ENCODE results near the gene MTG2. TPM values are rescaled to one million over a fixed set of nuclear protein-coding genes. Genes with fewer than 3 reads are reported as not detected.

MTG2 gene
- total and polyA plus RNA-seq, 10 of the 15 experiments (the other 5 are each of a cell fraction or from before 2014, with no cell fraction given) = 6.2 to 52.4 (median 34.3) TPM

- POLR2A ChIA-PET = no interaction called here
- CTCF ChIA-PET = no interaction called here
- RAD21 ChIA-PET (ENCODE audit: unreplicated experiment) = no interaction called here
- Histone ChIP-seq H4K20me1 (ENCODE audit: control insufficient read depth, insufficient read depth) (no peaks in the 10 kb centered on the region; the same call in 1 of the 2 replicates), H3K27me3 (replicated peaks in 1 of 2; ENCODE audit: control insufficient read depth in 2 of 2, insufficient read depth in 2 of 2, low read length in 1 of 2) (peaks cover 1 to 10% of the 10 kb centered on the region in 2 experiments; a peak in 3 of 4 replicates), H3K9ac (ENCODE audit: control insufficient read depth, insufficient read depth, low read length) (no peak overlapping the region), H3K9me3 (replicated peaks; ENCODE audit: control insufficient read depth, insufficient read depth, low read length) (no peaks in the 10 kb centered on the region), H3K79me2 (ENCODE audit: control insufficient read depth, insufficient read depth, low read length) (no peaks in the 10 kb centered on the region), H3K4me1 (ENCODE audit: control insufficient read depth, insufficient read depth, low read length) (no peaks in the 10 kb centered on the region), H3K4me2 (ENCODE audit: control insufficient read depth, insufficient read depth) (no peak overlapping the region), H3K27ac (ENCODE audit: control insufficient read depth, insufficient read depth) (no peak overlapping the region), H2AFZ (ENCODE audit: control insufficient read depth, low read depth, low read length) (no peak overlapping the region), H3K4me3 (no peak overlapping the region), H3K36me3 (ENCODE audit: control insufficient read depth in 2 of 2, insufficient read depth in 2 of 2, low read length in 1 of 2) (no peaks in the 10 kb centered on the region)
- FAIRE-seq (no peak), DNase-seq (ENCODE audit: low read depth, low spot score) (no peak), ATAC-seq (no peak)
- SMC1A ChIA-PET (ENCODE audit: uncharacterized antibody, unreplicated experiment) = no interaction called here
- no TSS peak for BruUV-seq (replicated peaks)
- in situ Hi-C loops (cut with MboI) = no loop called here
- TF ChIP-seq JUNB (IDR thresholded peaks at IDR 0.05) = no peak
- TF ChIP-seq, protein P1, sequence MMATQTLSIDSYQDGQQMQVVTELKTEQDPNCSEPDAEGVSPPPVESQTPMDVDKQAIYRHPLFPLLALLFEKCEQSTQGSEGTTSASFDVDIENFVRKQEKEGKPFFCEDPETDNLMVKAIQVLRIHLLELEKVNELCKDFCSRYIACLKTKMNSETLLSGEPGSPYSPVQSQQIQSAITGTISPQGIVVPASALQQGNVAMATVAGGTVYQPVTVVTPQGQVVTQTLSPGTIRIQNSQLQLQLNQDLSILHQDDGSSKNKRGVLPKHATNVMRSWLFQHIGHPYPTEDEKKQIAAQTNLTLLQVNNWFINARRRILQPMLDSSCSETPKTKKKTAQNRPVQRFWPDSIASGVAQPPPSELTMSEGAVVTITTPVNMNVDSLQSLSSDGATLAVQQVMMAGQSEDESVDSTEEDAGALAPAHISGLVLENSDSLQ (IDR thresholded peaks at IDR 0.05) = no peak
- peak; percentile 5 for TF ChIP-seq USF1 (IDR thresholded peaks at IDR 0.05; ENCODE audit: borderline replicate concordance, extremely low read length, insufficient read depth, low read depth, low read length)
- intact Hi-C loops (cut with micrococcal nuclease; ENCODE audit: unreplicated experiment) = no loop called here
- WGBS (ENCODE audit: insufficient coverage, insufficient replicate concordance, low lambda C conversion rate, missing lambda C conversion rate) = 18% methylated on average over 13 of the region's 13 CpGs
Observed at GRCh38 chr20:62222972-62223371, 40.1 kb downstream of the MTG2 start.

DNA sequence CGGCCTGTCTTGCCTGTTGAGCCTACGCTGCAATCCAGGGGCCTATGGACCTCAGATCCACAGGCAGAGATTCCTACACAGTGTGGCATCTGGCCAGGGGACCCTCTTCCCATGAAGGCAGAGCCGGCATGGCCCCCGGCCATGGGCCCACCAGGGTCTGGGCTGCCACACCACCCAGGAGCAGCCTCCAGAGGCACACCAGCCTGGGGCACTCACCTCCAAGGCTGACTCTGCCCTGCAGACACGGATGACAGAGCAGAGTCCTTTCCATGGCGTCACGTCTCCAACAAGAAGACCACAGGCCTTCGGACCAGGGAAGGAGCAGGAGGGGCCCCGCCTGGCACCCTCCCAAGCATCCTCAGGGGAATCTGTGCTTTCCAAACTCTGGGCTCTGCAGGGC lies 40.7 kb downstream of the MTG2 start:
- 37% methylated on average over 9 of the region's 9 CpGs for WGBS (ENCODE audit: insufficient coverage, insufficient replicate concordance, low lambda C conversion rate, missing lambda C conversion rate)
- Histone ChIP-seq H3K79me2 (ENCODE audit: control insufficient read depth, insufficient read depth, low read length) (no peaks in the 10 kb centered on the region), H3K4me1 (ENCODE audit: control insufficient read depth, insufficient read depth, low read length) (no peaks in the 10 kb centered on the region), H3K36me3 (ENCODE audit: control insufficient read depth in 2 of 2, insufficient read depth in 2 of 2, low read length in 1 of 2) (no peaks in the 10 kb centered on the region), H3K9me3 (replicated peaks; ENCODE audit: control insufficient read depth, insufficient read depth, low read length) (no peaks in the 10 kb centered on the region), H2AFZ (ENCODE audit: control insufficient read depth, low read depth, low read length) (no peak overlapping the region), H3K27ac (ENCODE audit: control insufficient read depth, insufficient read depth) (no peak overlapping the region), H3K27me3 (replicated peaks in 1 of 2; ENCODE audit: control insufficient read depth in 2 of 2, insufficient read depth in 2 of 2, low read length in 1 of 2) (peaks cover 1 to 10% of the 10 kb centered on the region in 2 experiments; a peak in 3 of 4 replicates), H3K9ac (ENCODE audit: control insufficient read depth, insufficient read depth, low read length) (no peak overlapping the region), H3K4me2 (ENCODE audit: control insufficient read depth, insufficient read depth) (no peak overlapping the region), H3K4me3 (no peak overlapping the region), H4K20me1 (ENCODE audit: control insufficient read depth, insufficient read depth) (no peaks in the 10 kb centered on the region; the same call in 1 of the 2 replicates)
- DNase-seq (ENCODE audit: low read depth, low spot score) (no peak), ATAC-seq (no peak), FAIRE-seq (no peak)
- CTCF ChIA-PET = no interaction called here
- in situ Hi-C loops (cut with MboI) = no loop called here
- POLR2A ChIA-PET = no interaction called here
- TF ChIP-seq TARDBP (IDR thresholded peaks at IDR 0.05; ENCODE audit: borderline replicate concordance) (no peak), SP1 (IDR thresholded peaks at IDR 0.05; ENCODE audit: low read depth, low read length) (no peak), HDAC6 (IDR thresholded peaks at IDR 0.05; ENCODE audit: unreplicated experiment) (no peak), NBN (IDR thresholded peaks at IDR 0.05) (no peak), MYB (IDR thresholded peaks at IDR 0.05; ENCODE audit: borderline replicate concordance, low read depth, low read length) (no peak), ZSCAN29 (IDR thresholded peaks at IDR 0.05) (no peak), RBBP5 (conservative IDR thresholded peaks at IDR 0.05) (no peak), TCF12 (IDR thresholded peaks at IDR 0.05; ENCODE audit: low read depth, low read length) (no peak), DPF2 (IDR thresholded peaks at IDR 0.05) (no peak), KLF5 (IDR thresholded peaks at IDR 0.05; ENCODE audit: partially characterized antibody) (no peak), MYC (IDR thresholded peaks at IDR 0.05; ENCODE audit: insufficient read depth, insufficient read length, insufficient replicate concordance, low read length, severe bottlenecking) (no peak), BMI1 (IDR thresholded peaks at IDR 0.05; ENCODE audit: borderline replicate concordance) (no peak), ZNF274 (IDR thresholded peaks at IDR 0.05; ENCODE audit: insufficient read depth, insufficient read length) (no peak), NFYB (IDR thresholded peaks at IDR 0.05; ENCODE audit: insufficient read depth, low read depth, low read length) (no peak), BHLHE40 (IDR thresholded peaks at IDR 0.05; ENCODE audit: borderline replicate concordance in 1 of 2, low read depth in 2 of 2, low read length in 1 of 2) (no peak)
- SMC1A ChIA-PET (ENCODE audit: uncharacterized antibody, unreplicated experiment) = no interaction called here
- RAD21 ChIA-PET (ENCODE audit: unreplicated experiment) = no interaction called here
- no TSS peak for BruUV-seq (replicated peaks)
- intact Hi-C loops (cut with micrococcal nuclease; ENCODE audit: unreplicated experiment) = no loop called here

All from GM12878 (cell line).